ENCODE data around the gene IL17RE. TPM values are rescaled to one million over a fixed set of nuclear protein-coding genes. Genes with fewer than 3 reads are reported as not detected.
A peak's percentile ranks its signal among the peaks of the same experiment; 100 is the strongest.

Gene IL17RE
- total and polyA plus RNA-seq, 2 of the 13 experiments (the other 11 are each of a cell fraction or from before 2014, with no cell fraction given) = 14.5 to 24.1 TPM

DNA sequence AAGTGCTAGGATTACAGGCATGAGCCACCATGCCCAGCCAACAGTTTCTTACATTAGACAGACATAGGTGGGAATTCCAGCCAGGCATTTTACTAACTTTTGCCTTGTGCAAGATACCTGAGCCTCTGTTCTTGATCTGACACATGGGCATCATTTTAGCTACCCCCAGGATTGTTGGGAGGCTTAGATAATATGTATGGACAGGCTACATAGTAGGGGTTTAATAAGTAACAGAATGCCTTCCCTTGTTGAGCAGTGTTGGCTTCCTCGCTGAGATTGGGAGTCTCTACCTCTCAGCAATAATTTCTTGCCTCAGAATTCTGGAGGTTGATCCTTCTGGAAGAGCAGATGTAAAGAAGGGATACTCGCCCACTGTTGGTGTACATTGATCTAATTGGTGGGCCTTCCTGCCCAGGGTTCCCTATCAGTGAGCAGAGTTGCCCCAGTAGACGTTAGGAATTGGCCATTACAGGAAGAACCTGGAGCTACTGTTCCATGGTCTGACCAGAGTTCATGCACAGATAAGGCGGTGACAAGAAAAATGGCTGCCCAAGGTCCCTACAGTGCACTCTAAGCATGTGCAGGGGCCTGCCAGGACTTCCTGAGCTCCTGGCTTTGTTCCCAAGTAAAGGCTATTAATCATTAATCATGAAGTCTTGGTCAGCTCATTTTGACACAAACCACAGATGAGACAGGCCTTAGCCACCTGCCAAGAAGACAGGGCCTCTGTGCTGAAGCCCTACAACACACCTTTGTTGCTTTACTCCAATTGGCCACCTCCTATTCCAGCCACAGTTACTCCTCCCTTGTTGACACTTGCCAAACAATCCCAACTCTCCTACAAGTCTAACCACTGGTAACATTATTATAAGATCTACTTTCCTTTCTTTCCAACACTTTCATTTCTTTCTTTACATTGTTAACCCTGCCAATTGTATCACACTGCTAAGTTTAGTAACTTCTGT lies 5.0 kb upstream of the IL17RE start (continued):
- TF ChIP-seq KLF12 (CRISPR knock-in tag; IDR thresholded peaks at IDR 0.05; ENCODE audit: borderline replicate concordance) (peak; percentile 12; the same call in 1 of the 2 replicates), FOXK1 (CRISPR knock-in tag; IDR thresholded peaks at IDR 0.05; ENCODE audit: borderline replicate concordance, low read depth) (peak; percentile 81; the same call in 1 of the 2 replicates), ZNF644 (CRISPR knock-in tag; IDR thresholded peaks at IDR 0.05; ENCODE audit: low read depth) (peak; percentile 73; the same call in 1 of the 2 replicates), MEIS1 (CRISPR knock-in tag; IDR thresholded peaks at IDR 0.05; ENCODE audit: borderline replicate concordance) (peak; percentile 92), ZNF512 (CRISPR knock-in tag; IDR thresholded peaks at IDR 0.05) (no peak), CCDC6 (CRISPR knock-in tag; IDR thresholded peaks at IDR 0.05) (0 out of 2 replicates have a peak, but pooled peaks have one; percentile 52), SPEN (CRISPR knock-in tag; IDR thresholded peaks at IDR 0.05; ENCODE audit: low read depth) (peak; percentile 45; the same call in 1 of the 2 replicates), GABPA (IDR thresholded peaks at IDR 0.05; ENCODE audit: low read depth, low read length) (no peak), GABPA (CRISPR knock-in tag; IDR thresholded peaks at IDR 0.05; ENCODE audit: low read depth) (peak; percentile 59), POLR2A (IDR thresholded peaks at IDR 0.05; ENCODE audit: insufficient read depth in 1 of 2, low read depth in 2 of 2, low read length in 2 of 2) (peak; percentile 66 to 88), ZFP36L1 (CRISPR knock-in tag; IDR thresholded peaks at IDR 0.05) (no peak), ZNF441 (CRISPR knock-in tag; IDR thresholded peaks at IDR 0.05; ENCODE audit: borderline replicate concordance) (peak; percentile 52; the same call in 1 of the 2 replicates), PAX8 (CRISPR knock-in tag; IDR thresholded peaks at IDR 0.05; ENCODE audit: borderline replicate concordance) (peak; percentile 64; the same call in 1 of the 2 replicates), GATAD1 (CRISPR knock-in tag; IDR thresholded peaks at IDR 0.05) (peak; percentile 54; the same call in 1 of the 2 replicates), ETV5 (CRISPR knock-in tag; IDR thresholded peaks at IDR 0.05; ENCODE audit: borderline replicate concordance) (peak; percentile 82; the same call in 1 of the 2 replicates), KMT2B (CRISPR knock-in tag; IDR thresholded peaks at IDR 0.05) (0 out of 2 replicates have a peak, but pooled peaks have one; percentile 51), MED1 (CRISPR knock-in tag; IDR thresholded peaks at IDR 0.05) (peak; percentile 66; the same call in 1 of the 2 replicates), NFRKB (IDR thresholded peaks at IDR 0.05) (peak; percentile 75; the same call in 1 of the 2 replicates), ZMYM4 (CRISPR knock-in tag; IDR thresholded peaks at IDR 0.05) (peak; percentile 69)
- TF ChIP-seq, protein P1, sequence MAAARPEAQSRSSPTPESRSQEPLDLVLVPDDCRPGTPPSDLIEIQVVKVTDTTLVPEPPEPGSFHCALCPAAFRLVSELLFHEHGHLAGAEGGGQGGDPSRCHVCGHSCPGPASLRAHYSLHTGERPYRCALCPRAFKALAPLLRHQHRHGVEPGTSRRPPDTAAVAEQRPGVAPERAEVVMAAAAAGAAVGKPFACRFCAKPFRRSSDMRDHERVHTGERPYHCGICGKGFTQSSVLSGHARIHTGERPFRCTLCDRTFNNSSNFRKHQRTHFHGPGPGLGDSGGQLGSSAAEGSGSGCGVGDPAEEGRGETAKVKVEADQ (CRISPR knock-in tag; IDR thresholded peaks at IDR 0.05; ENCODE audit: borderline replicate concordance) = no peak
- TF ChIP-seq, protein P2, sequence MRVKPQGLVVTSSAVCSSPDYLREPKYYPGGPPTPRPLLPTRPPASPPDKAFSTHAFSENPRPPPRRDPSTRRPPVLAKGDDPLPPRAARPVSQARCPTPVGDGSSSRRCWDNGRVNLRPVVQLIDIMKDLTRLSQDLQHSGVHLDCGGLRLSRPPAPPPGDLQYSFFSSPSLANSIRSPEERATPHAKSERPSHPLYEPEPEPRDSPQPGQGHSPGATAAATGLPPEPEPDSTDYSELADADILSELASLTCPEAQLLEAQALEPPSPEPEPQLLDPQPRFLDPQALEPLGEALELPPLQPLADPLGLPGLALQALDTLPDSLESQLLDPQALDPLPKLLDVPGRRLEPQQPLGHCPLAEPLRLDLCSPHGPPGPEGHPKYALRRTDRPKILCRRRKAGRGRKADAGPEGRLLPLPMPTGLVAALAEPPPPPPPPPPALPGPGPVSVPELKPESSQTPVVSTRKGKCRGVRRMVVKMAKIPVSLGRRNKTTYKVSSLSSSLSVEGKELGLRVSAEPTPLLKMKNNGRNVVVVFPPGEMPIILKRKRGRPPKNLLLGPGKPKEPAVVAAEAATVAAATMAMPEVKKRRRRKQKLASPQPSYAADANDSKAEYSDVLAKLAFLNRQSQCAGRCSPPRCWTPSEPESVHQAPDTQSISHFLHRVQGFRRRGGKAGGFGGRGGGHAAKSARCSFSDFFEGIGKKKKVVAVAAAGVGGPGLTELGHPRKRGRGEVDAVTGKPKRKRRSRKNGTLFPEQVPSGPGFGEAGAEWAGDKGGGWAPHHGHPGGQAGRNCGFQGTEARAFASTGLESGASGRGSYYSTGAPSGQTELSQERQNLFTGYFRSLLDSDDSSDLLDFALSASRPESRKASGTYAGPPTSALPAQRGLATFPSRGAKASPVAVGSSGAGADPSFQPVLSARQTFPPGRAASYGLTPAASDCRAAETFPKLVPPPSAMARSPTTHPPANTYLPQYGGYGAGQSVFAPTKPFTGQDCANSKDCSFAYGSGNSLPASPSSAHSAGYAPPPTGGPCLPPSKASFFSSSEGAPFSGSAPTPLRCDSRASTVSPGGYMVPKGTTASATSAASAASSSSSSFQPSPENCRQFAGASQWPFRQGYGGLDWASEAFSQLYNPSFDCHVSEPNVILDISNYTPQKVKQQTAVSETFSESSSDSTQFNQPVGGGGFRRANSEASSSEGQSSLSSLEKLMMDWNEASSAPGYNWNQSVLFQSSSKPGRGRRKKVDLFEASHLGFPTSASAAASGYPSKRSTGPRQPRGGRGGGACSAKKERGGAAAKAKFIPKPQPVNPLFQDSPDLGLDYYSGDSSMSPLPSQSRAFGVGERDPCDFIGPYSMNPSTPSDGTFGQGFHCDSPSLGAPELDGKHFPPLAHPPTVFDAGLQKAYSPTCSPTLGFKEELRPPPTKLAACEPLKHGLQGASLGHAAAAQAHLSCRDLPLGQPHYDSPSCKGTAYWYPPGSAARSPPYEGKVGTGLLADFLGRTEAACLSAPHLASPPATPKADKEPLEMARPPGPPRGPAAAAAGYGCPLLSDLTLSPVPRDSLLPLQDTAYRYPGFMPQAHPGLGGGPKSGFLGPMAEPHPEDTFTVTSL (CRISPR knock-in tag; IDR thresholded peaks at IDR 0.05; ENCODE audit: borderline replicate concordance) = 0 out of 2 replicates have a peak, but pooled peaks have one; percentile 25

Data from HepG2 (cell line).